SK-N-SH (cell line): ENCODE measurements around the gene C3orf85. TPM values are rescaled to one million over a fixed set of nuclear protein-coding genes. Genes with fewer than 3 reads are reported as not detected.

Source experiments
- CTCF ChIA-PET: fragments of 300-600, 350-600 bp; formaldehyde crosslinking; extraction: SDS; loops from one replicate; lab custom pipeline; 2021; lab: Yijun Ruan, JAX
- POLR2A ChIA-PET: fragments of 350-600 bp; sonication (Branson Sonifier 250); formaldehyde crosslinking; extraction: SDS; loops from one replicate; lab custom pipeline; 2020; ENCODE audit warnings: antibody characterized with exemption, inconsistent platforms; lab: Yijun Ruan, JAX
- DNase-seq: peaks from one replicate; pipeline ENCODE4 v3.0.0; 2012
- H2AFZ ChIP-seq: fragments of 200-600 bp; sonication (generic); 2 replicates; pipeline ENCODE4 v1.8.1; 2016; ENCODE audit warnings: antibody characterized with exemption, mild to moderate bottlenecking, low read depth
- H3F3A ChIP-seq: fragments of 200-600 bp; sonication (generic); replicated peaks from 2 replicates; pipeline ENCODE3; 2016; ENCODE audit warnings: antibody characterized with exemption, mild to moderate bottlenecking; ENCODE audit not compliant: insufficient read depth
- H3K27ac ChIP-seq, 2 experiments: fragments of 200-500 bp in 1 of 2; fragments of 200-600 bp in 1 of 2; sonication (Bioruptor generic) in 1 of 2; sonication (generic), shearing (Covaris generic) in 1 of 2; 2 replicates each; pipeline versions ENCODE4 v1.5.1 to v1.6.1; 2014 to 2016; ENCODE audit warnings: low read depth in 2 of 2, inconsistent platforms in 1 of 2, low read length in 1 of 2, mild to moderate bottlenecking in 1 of 2, mixed read lengths in 1 of 2
- H3K27me3 ChIP-seq: fragments of 200-600 bp; sonication (generic), shearing (Covaris generic); 2 replicates; pipeline ENCODE4 v1.6.1; 2016; ENCODE audit warnings: mixed run types; ENCODE audit not compliant: insufficient read depth
- H3K36me3 ChIP-seq, 2 experiments: fragments of 200-500 bp in 1 of 2; fragments of 200-600 bp in 1 of 2; sonication (Bioruptor generic) in 1 of 2; sonication (generic) in 1 of 2; replicated peaks in 1 of 2; 2 replicates each; pipeline versions ENCODE3 to v1.5.1; 2014 to 2016; ENCODE audit warnings: low read length in 1 of 2, mild to moderate bottlenecking in 1 of 2; ENCODE audit not compliant: insufficient read depth in 2 of 2, control insufficient read depth in 1 of 2
- H3K4me1 ChIP-seq, 2 experiments: fragments of 200-500 bp in 1 of 2; fragments of 200-600 bp in 1 of 2; sonication (Bioruptor generic) in 1 of 2; sonication (generic), shearing (Covaris generic) in 1 of 2; 2 replicates each; pipeline versions ENCODE4 v1.5.1 to v1.6.1; 2014 to 2016; ENCODE audit warnings: low read depth in 1 of 2, low read length in 1 of 2, mixed run types in 1 of 2; ENCODE audit not compliant: insufficient read depth in 2 of 2, control insufficient read depth in 1 of 2
- H3K4me2 ChIP-seq: fragments of 200-600 bp; sonication (generic), shearing (Covaris generic); 2 replicates; pipeline ENCODE4 v1.6.1; 2017; ENCODE audit warnings: mixed run types
- H3K4me3 ChIP-seq, 2 experiments: fragments of 200-500 bp in 1 of 2; fragments of 200-600 bp in 1 of 2; sonication (Bioruptor generic) in 1 of 2; sonication (generic), shearing (Covaris generic) in 1 of 2; 2 replicates each; pipeline versions ENCODE4 v1.5.1 to v1.8.1; 2014 to 2016; ENCODE audit warnings: low read depth in 2 of 2, inconsistent platforms in 1 of 2, low read length in 1 of 2, mild to moderate bottlenecking in 1 of 2, mixed read lengths in 1 of 2, moderate library complexity in 1 of 2
- H3K79me2 ChIP-seq: fragments of 200-600 bp; sonication (generic); 2 replicates; pipeline ENCODE4 v1.8.1; 2017; ENCODE audit warnings: mild to moderate bottlenecking; ENCODE audit not compliant: insufficient read depth
- H3K9ac ChIP-seq: fragments of 200-600 bp; sonication (generic); 2 replicates; pipeline ENCODE4 v1.6.1; 2017; ENCODE audit warnings: mixed run types
- H3K9me2 ChIP-seq: fragments of 200-600 bp; sonication (generic); 2 replicates; pipeline ENCODE4 v1.6.1; 2017; ENCODE audit warnings: mixed run types
- H3K9me3 ChIP-seq: fragments of 200-600 bp; sonication (generic); 2 replicates; pipeline ENCODE4 v1.6.1; 2017; ENCODE audit warnings: mixed run types, mild to moderate bottlenecking, moderate library complexity
- H4K20me1 ChIP-seq: fragments of 200-600 bp; sonication (generic); 2 replicates; pipeline ENCODE4 v1.6.1; 2017; ENCODE audit warnings: mild to moderate bottlenecking, mixed run types; ENCODE audit not compliant: insufficient read depth
- CHD2 ChIP-seq: fragments of 150-350 bp; IDR thresholded peaks from 2 replicates; pipeline ENCODE4 v1.6.1; 2018; ENCODE audit warnings: low read length; ENCODE audit not compliant: partially characterized antibody
- EP300 ChIP-seq, 2 experiments: IDR thresholded peaks; 2 replicates each; pipeline versions ENCODE4 v1.4.0 to v1.6.1; 2012; ENCODE audit warnings: borderline replicate concordance in 1 of 2, low read depth in 1 of 2, low read length in 1 of 2
- EZH2phosphoT487 ChIP-seq: fragments of 200-600 bp; sonication (generic); IDR thresholded peaks from 2 replicates; pipeline ENCODE4 v1.6.1; 2017; ENCODE audit warnings: low read depth, mixed run types, mild to moderate bottlenecking, antibody characterized with exemption, moderate library complexity, borderline replicate concordance
- FOSL2 ChIP-seq: IDR thresholded peaks from 2 replicates; pipeline ENCODE4 v1.4.0; 2012; ENCODE audit warnings: low read depth, mild to moderate bottlenecking, moderate library complexity, borderline replicate concordance
- FOXJ3 ChIP-seq: sonication (generic); formaldehyde crosslinking; IDR thresholded peaks from 2 replicates; pipeline ENCODE4 v1.5.1; 2020; ENCODE audit warnings: mild to moderate bottlenecking, missing genetic modification reagents
- FOXM1 ChIP-seq: IDR thresholded peaks from 2 replicates; pipeline ENCODE4 v1.4.0; 2012; ENCODE audit warnings: low read depth, mild to moderate bottlenecking
- GABPA ChIP-seq: IDR thresholded peaks from 2 replicates; pipeline ENCODE4 v1.4.0; 2012; ENCODE audit warnings: low read depth, mild to moderate bottlenecking
- GATA2 ChIP-seq: sonication (generic); formaldehyde crosslinking; IDR thresholded peaks from 2 replicates; pipeline ENCODE4 v1.5.0; 2020; ENCODE audit warnings: mild to moderate bottlenecking, missing genetic modification reagents
- JUND ChIP-seq: IDR thresholded peaks from 2 replicates; pipeline ENCODE4 v1.4.0; 2012
- MEF2A ChIP-seq: IDR thresholded peaks from 2 replicates; pipeline ENCODE4 v1.4.0; 2012; ENCODE audit warnings: low read depth, borderline replicate concordance
- MXI1 ChIP-seq: IDR thresholded peaks from 2 replicates; pipeline ENCODE4 v1.6.1; 2012; ENCODE audit warnings: mild to moderate bottlenecking, low read depth, low read length, improper control_type of control experiment
- NFIC ChIP-seq: IDR thresholded peaks from 2 replicates; pipeline ENCODE4 v1.4.0; 2012; ENCODE audit warnings: borderline replicate concordance
- NRF1 ChIP-seq: IDR thresholded peaks from 2 replicates; pipeline ENCODE4 v1.6.1; 2012; ENCODE audit warnings: low read depth, mild to moderate bottlenecking, low read length
- POLR2AphosphoS5 ChIP-seq: IDR thresholded peaks from 2 replicates; pipeline ENCODE4 v1.6.1; 2012; ENCODE audit warnings: low read depth, low read length
- RAD21 ChIP-seq: IDR thresholded peaks from 2 replicates; pipeline ENCODE4 v1.6.1; 2012; ENCODE audit warnings: mild to moderate bottlenecking, low read length
- RCOR1 ChIP-seq: fragments of 150-350 bp; IDR thresholded peaks from 2 replicates; pipeline ENCODE4 v1.6.1; 2017; ENCODE audit warnings: antibody characterized with exemption, low read length
- RFX5 ChIP-seq: IDR thresholded peaks from 2 replicates; pipeline ENCODE4 v1.6.1; 2012; ENCODE audit warnings: mild to moderate bottlenecking, improper control_type of control experiment, low read length
- SIN3A ChIP-seq: IDR thresholded peaks from 2 replicates; pipeline ENCODE4 v1.6.1; 2012; ENCODE audit warnings: low read depth, mild to moderate bottlenecking, low read length, moderate library complexity, borderline replicate concordance
- SMC3 ChIP-seq: IDR thresholded peaks from 2 replicates; pipeline ENCODE4 v1.6.1; 2012; ENCODE audit warnings: low read depth, low read length, improper control_type of control experiment
- TAF1 ChIP-seq: IDR thresholded peaks from 2 replicates; pipeline ENCODE4 v1.6.1; 2012; ENCODE audit warnings: low read depth, mild to moderate bottlenecking, low read length, moderate library complexity, borderline replicate concordance
- TEAD4 ChIP-seq: IDR thresholded peaks from 2 replicates; pipeline ENCODE4 v1.4.0; 2012; ENCODE audit warnings: mild to moderate bottlenecking, borderline replicate concordance; ENCODE audit not compliant: insufficient read depth
- USF1 ChIP-seq: IDR thresholded peaks from 2 replicates; pipeline ENCODE4 v1.4.0; 2012; ENCODE audit warnings: low read depth, borderline replicate concordance
- YY1 ChIP-seq: IDR thresholded peaks from 2 replicates; pipeline ENCODE4 v1.4.0; 2012; ENCODE audit warnings: low read depth, mild to moderate bottlenecking
- WGBS: methylation state at CpG from one replicate; pipeline ENCODE4 v1.1.6; 2017; ENCODE audit warnings: low lambda C conversion rate; 5-methylcytosine and 5-hydroxymethylcytosine counted together
- polyA plus RNA-seq, 3 experiments: library from polyadenylated mRNA; depleted of rRNA; stranded (reverse); fragments of >200 nt; gene quantifications; 2 replicates each; pipeline ENCODE4 v1.2.3, GENCODE V29; 2012
- TF ChIP-seq, protein P1 (sequence below): IDR thresholded peaks from 2 replicates; pipeline ENCODE4 v1.4.0; 2012; ENCODE audit warnings: low read depth
- TF ChIP-seq, protein P2 (sequence below): IDR thresholded peaks from 2 replicates; pipeline ENCODE4; 2012
- TF ChIP-seq, protein P3 (sequence below): fragments of 150-350 bp; IDR thresholded peaks from 2 replicates; pipeline ENCODE4 v1.6.1; 2016; ENCODE audit warnings: mild to moderate bottlenecking, low read depth, low read length

The C3orf85 gene
- polyA plus RNA-seq, 1 of the 3 experiments (the other 2 are of a cell fraction), result not detected

DNA sequence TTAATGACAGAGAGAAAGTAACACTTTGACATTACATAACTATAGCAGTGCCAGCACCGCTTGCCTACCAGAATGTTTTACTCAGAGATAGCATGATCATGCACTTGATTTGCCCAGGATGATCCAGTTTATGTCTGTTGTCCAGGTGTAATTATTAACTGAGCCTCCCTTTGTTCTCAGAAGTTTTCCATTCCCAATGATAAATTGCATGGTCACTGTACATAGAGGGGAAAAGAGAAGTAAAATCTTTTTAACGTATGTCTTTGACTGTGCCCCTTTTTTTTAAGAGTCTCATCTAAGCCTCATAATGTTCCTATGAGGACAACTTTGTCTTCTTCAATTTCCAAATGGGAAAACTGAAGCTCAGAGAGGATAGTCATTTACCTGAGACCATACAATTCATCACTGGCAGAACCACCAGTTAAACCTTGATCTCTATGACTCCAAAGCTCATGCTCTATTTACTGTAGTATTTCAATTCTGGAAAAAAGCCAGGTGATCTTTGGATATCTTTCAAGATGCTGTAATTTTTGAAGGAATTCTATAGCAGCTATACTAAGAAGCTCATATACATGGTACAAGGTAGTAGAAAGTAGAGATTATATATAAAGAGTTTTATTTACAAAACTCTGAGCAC is 25.1 kb downstream of the C3orf85 start:
- no peaks in the 10 kb centered on the region for H3F3A ChIP-seq
- H3K9ac ChIP-seq, result no peak overlapping the region
- H3K9me2 ChIP-seq, result no peaks in the 10 kb centered on the region
- no peak for TF ChIP-seq NRF1
- TF ChIP-seq, protein P1, sequence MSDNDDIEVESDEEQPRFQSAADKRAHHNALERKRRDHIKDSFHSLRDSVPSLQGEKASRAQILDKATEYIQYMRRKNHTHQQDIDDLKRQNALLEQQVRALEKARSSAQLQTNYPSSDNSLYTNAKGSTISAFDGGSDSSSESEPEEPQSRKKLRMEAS, result no peak
- no peak for TF ChIP-seq TEAD4
- TF ChIP-seq RCOR1, result no peak
- no peak for TF ChIP-seq SMC3
- no peak for TF ChIP-seq EP300 (IDR thresholded peaks at IDR 0.05; ENCODE audit: borderline replicate concordance in 1 of 2, low read depth in 1 of 2, low read length in 1 of 2)
- TF ChIP-seq MXI1, result no peak
- TF ChIP-seq YY1, result no peak
- no peak for TF ChIP-seq MEF2A
- TF ChIP-seq EZH2phosphoT487, result no peak
- no peak for TF ChIP-seq GATA2 (CRISPR knock-in tag)
- TF ChIP-seq FOXM1, result no peak
- no peak for TF ChIP-seq GABPA
- TF ChIP-seq FOSL2, result no peak
- TF ChIP-seq FOXJ3 (CRISPR knock-in tag), result no peak
- TF ChIP-seq CHD2, result no peak
- no peak for TF ChIP-seq JUND
- no peaks in the 10 kb centered on the region for H3K9me3 ChIP-seq
- no peaks in the 10 kb centered on the region for H3K4me1 ChIP-seq
- H3K36me3 ChIP-seq, result no peaks in the 10 kb centered on the region
- no peak for DNase-seq
- H2AFZ ChIP-seq, result no peak overlapping the region
- H3K4me3 ChIP-seq, result no peak overlapping the region
- 27% methylated on average over 2 of the region's 2 CpGs for WGBS
- no peaks in the 10 kb centered on the region for H3K79me2 ChIP-seq
- no peak overlapping the region for H3K27ac ChIP-seq
- POLR2A ChIA-PET, result no interaction called here
- CTCF ChIA-PET, result no interaction called here
- H3K4me2 ChIP-seq, result no peak overlapping the region
- no peaks in the 10 kb centered on the region for H4K20me1 ChIP-seq
- H3K27me3 ChIP-seq, result no peaks in the 10 kb centered on the region

DNA sequence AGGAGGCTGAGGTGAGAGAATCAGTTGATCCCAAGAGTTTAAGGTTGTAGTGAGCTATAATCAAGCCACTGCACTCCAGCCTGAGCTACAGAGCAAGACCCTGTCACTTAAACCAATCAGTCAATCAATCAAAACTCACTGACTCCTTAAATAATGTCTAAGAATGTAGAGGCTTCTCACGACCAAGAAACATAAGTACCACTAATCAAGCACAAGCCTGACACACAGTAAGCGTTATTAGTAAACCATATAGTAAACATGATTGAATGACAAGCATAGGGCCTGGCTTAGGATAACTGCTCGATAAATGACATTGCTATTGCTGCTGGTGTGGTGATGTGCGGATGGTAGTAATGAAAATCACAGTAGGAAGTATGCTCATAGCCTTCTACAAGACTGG is 29.4 kb downstream of the C3orf85 start:
- no peaks in the 10 kb centered on the region for H3K4me1 ChIP-seq
- no peak overlapping the region for H3K4me3 ChIP-seq
- H4K20me1 ChIP-seq, result no peaks in the 10 kb centered on the region
- no peaks in the 10 kb centered on the region for H3K79me2 ChIP-seq
- H3K27ac ChIP-seq, result no peak overlapping the region
- no peak for DNase-seq
- POLR2A ChIA-PET, result no interaction called here
- no peak overlapping the region for H3K9ac ChIP-seq
- H3K36me3 ChIP-seq, result no peaks in the 10 kb centered on the region
- CTCF ChIA-PET, result no interaction called here
- H3F3A ChIP-seq, result no peaks in the 10 kb centered on the region
- H3K9me3 ChIP-seq, result no peaks in the 10 kb centered on the region
- H3K27me3 ChIP-seq, result no peaks in the 10 kb centered on the region
- H3K4me2 ChIP-seq, result no peak overlapping the region
- 62% methylated on average over 4 of the region's 4 CpGs for WGBS
- H3K9me2 ChIP-seq, result no peaks in the 10 kb centered on the region
- no peak overlapping the region for H2AFZ ChIP-seq
- no peak for TF ChIP-seq RAD21
- no peak for TF ChIP-seq TAF1
- TF ChIP-seq MEF2A, result no peak
- TF ChIP-seq FOSL2, result no peak
- TF ChIP-seq FOXM1, result no peak
- no peak for TF ChIP-seq JUND
- TF ChIP-seq EP300 (IDR thresholded peaks at IDR 0.05; ENCODE audit: borderline replicate concordance in 1 of 2, low read depth in 1 of 2, low read length in 1 of 2), result no peak
- no peak for TF ChIP-seq POLR2AphosphoS5
- TF ChIP-seq RFX5, result no peak
- no peak for TF ChIP-seq CHD2
- no peak for TF ChIP-seq SIN3A
- TF ChIP-seq, protein P2, sequence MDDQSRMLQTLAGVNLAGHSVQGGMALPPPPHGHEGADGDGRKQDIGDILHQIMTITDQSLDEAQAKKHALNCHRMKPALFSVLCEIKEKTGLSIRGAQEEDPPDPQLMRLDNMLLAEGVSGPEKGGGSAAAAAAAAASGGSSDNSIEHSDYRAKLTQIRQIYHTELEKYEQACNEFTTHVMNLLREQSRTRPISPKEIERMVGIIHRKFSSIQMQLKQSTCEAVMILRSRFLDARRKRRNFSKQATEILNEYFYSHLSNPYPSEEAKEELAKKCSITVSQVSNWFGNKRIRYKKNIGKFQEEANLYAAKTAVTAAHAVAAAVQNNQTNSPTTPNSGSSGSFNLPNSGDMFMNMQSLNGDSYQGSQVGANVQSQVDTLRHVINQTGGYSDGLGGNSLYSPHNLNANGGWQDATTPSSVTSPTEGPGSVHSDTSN, result no peak
- TF ChIP-seq RCOR1, result no peak
- no peak for TF ChIP-seq SMC3
- no peak for TF ChIP-seq USF1
- TF ChIP-seq NFIC, result no peak
- TF ChIP-seq, protein P1, result no peak
- no peak for TF ChIP-seq GABPA
- TF ChIP-seq, protein P3, sequence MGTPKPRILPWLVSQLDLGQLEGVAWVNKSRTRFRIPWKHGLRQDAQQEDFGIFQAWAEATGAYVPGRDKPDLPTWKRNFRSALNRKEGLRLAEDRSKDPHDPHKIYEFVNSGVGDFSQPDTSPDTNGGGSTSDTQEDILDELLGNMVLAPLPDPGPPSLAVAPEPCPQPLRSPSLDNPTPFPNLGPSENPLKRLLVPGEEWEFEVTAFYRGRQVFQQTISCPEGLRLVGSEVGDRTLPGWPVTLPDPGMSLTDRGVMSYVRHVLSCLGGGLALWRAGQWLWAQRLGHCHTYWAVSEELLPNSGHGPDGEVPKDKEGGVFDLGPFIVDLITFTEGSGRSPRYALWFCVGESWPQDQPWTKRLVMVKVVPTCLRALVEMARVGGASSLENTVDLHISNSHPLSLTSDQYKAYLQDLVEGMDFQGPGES, result no peak
